ENCODE data around the gene GPR142.
A peak's percentile ranks its signal among the peaks of the same experiment; 100 is the strongest.

Gene GPR142

GRCh38 chr17:74345433-74346241, 21.7 kb upstream of the GPR142 start:
- DNase-seq (ENCODE audit: low read depth): no peak

GRCh38 chr17:74347646-74348045, 19.7 kb upstream of the GPR142 start:
- no peak for DNase-seq (ENCODE audit: low read depth)

- no peak for DNase-seq (ENCODE audit: low read depth)
Measured at GRCh38 chr17:74349120-74349519, 18.2 kb upstream of the GPR142 start.

- DNase-seq (ENCODE audit: low read depth): no peak
Measured at GRCh38 chr17:74350486-74350885, 16.8 kb upstream of the GPR142 start.

GRCh38 chr17:74351552-74352210, 15.6 kb upstream of the GPR142 start:
- no peak for DNase-seq (ENCODE audit: low read depth)

GRCh38 chr17:74353446-74354060, 13.8 kb upstream of the GPR142 start:
- no peak for DNase-seq (ENCODE audit: low read depth)

GRCh38 chr17:74354123-74354522, 13.2 kb upstream of the GPR142 start:
- no peak for DNase-seq (ENCODE audit: low read depth)

GRCh38 chr17:74354561-74354960, 12.7 kb upstream of the GPR142 start:
- DNase-seq (ENCODE audit: low read depth): no peak

- no peak for DNase-seq (ENCODE audit: low read depth)
Measured at GRCh38 chr17:74355065-74355464, 12.2 kb upstream of the GPR142 start.

- DNase-seq (ENCODE audit: low read depth): no peak
Measured at GRCh38 chr17:74356646-74357465, 10.4 kb upstream of the GPR142 start.

GRCh38 chr17:74357466-74357809, 9.9 kb upstream of the GPR142 start:
- DNase-seq (ENCODE audit: low read depth): no peak

GRCh38 chr17:74358697-74359096, 8.6 kb upstream of the GPR142 start:
- DNase-seq (ENCODE audit: low read depth): no peak

GRCh38 chr17:74359916-74360315, 7.4 kb upstream of the GPR142 start:
- DNase-seq (ENCODE audit: low read depth): no peak

GRCh38 chr17:74360899-74361229, 6.4 kb upstream of the GPR142 start:
- no peak for DNase-seq (ENCODE audit: low read depth)

GRCh38 chr17:74361230-74362068, 5.9 kb upstream of the GPR142 start, which contains the start of gene BTBD17:
BTBD17 (minus strand) TSS chr17:74361868; CDS start chr17:74361819, 49 bp downstream.
- no peak for DNase-seq (ENCODE audit: low read depth)

- DNase-seq (ENCODE audit: low read depth): no peak
Measured at GRCh38 chr17:74362069-74362405, 5.3 kb upstream of the GPR142 start.

- no peak for DNase-seq (ENCODE audit: low read depth)
Measured at GRCh38 chr17:74362810-74363498, 4.4 kb upstream of the GPR142 start.

- DNase-seq (ENCODE audit: low read depth): peak; percentile 64
Measured at GRCh38 chr17:74368341-74369081, 1.2 kb downstream of the GPR142 start.

GRCh38 chr17:74369221-74369620, 1.9 kb downstream of the GPR142 start:
- DNase-seq (ENCODE audit: low read depth): peak; percentile 59
